GM12891 (cell line): ENCODE results near the gene NFE2.

Experiments used
- PAX5 ChIP-seq: IDR thresholded peaks from 2 replicates; pipeline ENCODE4 v1.6.1; 2011; ENCODE audit warnings: low read length, moderate library complexity, mild to moderate bottlenecking; ENCODE audit not compliant: insufficient read depth, severe bottlenecking
- POLR2A ChIP-seq: IDR thresholded peaks from 2 replicates; pipeline ENCODE4 v1.6.1; 2011; ENCODE audit warnings: low read depth, low read length, control low read depth
- POLR2AphosphoS5 ChIP-seq: IDR thresholded peaks from 2 replicates; pipeline ENCODE4 v1.6.1; 2011; ENCODE audit warnings: low read depth, low read length, control low read depth
- POU2F2 ChIP-seq: IDR thresholded peaks from 2 replicates; pipeline ENCODE4 v1.6.1; 2011; ENCODE audit warnings: low read depth, mild to moderate bottlenecking, control low read depth, low read length, moderate library complexity
- SPI1 ChIP-seq: IDR thresholded peaks from 2 replicates; pipeline ENCODE4 v1.6.1; 2011; ENCODE audit warnings: low read depth, low read length, control low read depth
- TAF1 ChIP-seq: IDR thresholded peaks from 2 replicates; pipeline ENCODE4 v1.6.1; 2011; ENCODE audit warnings: low read depth, low read length, control low read depth

DNA sequence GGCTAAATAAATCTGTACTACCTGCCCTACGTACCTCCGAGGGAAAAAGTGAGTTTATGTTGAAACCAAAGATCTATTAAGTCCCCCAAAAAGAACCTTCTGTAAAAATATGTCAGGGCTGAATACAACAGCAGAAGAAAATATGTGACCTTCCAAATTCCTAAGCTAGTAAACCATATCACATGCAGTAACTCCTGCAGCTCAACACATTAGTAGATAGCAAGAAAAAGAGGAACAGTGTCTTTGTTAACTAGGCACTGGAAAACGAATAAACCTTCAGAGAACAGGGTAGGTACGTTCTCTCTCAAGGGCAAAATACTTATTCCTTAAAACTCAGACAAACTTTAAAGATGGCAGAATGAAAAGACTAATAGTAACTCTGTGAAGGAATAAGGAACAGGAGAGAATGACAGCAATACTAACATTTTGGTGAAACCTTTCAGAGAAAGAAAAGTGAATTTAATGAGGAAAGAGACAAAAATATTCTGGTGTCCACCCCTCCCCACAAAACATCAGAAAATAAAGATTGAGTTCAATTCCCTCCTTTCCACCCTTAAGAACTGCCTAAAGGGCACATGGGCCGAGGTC is 38.9 kb downstream of the NFE2 start:
- TF ChIP-seq POLR2AphosphoS5 = no peak
- TF ChIP-seq POLR2A = no peak
- no peak for TF ChIP-seq POU2F2
- TF ChIP-seq TAF1 = no peak
- peak; percentile 86 for TF ChIP-seq SPI1
- no peak for TF ChIP-seq PAX5
